Neutrophil (primary cell): ENCODE measurements around the gene RPS6KA2.
"Not testable (repeated sequence)": the region's sequence is repeated elsewhere in the genome, so short reads cannot be mapped to it uniquely, and the experiment has no call there.

Experiments
- H3K27ac ChIP-seq: fragments of 200-600 bp; sonication (generic); 2 replicates; pipeline ENCODE4 v1.5.1; 2016; ENCODE audit warnings: mild to moderate bottlenecking, moderate library complexity
- H3K27me3 ChIP-seq: fragments of 200-600 bp; sonication (generic); 2 replicates; pipeline ENCODE4 v1.6.0; 2016; ENCODE audit warnings: mild to moderate bottlenecking
- H3K36me3 ChIP-seq: fragments of 200-600 bp; sonication (generic); 2 replicates; pipeline ENCODE4 v1.5.1; 2017
- H3K4me1 ChIP-seq, 2 experiments: fragments of 200-600 bp in 1 of 2; sonication (generic) in 1 of 2; 1 replicate in 1 of 2; 2 replicates in 1 of 2; pipeline versions ENCODE4 v1.5.1 to v1.6.1; 2013 to 2016; ENCODE audit warnings: low read depth in 1 of 2, low read length in 1 of 2, mild to moderate bottlenecking in 1 of 2, moderate library complexity in 1 of 2; ENCODE audit not compliant: control insufficient read depth in 1 of 2, insufficient read depth in 1 of 2
- H3K4me3 ChIP-seq, 2 experiments: fragments of 200-600 bp in 1 of 2; sonication (generic) in 1 of 2; 1 replicate in 1 of 2; 2 replicates in 1 of 2; pipeline ENCODE4 v1.5.1; 2013 to 2016; ENCODE audit warnings: low read depth in 1 of 2, low read length in 1 of 2, mild to moderate bottlenecking in 1 of 2, moderate library complexity in 1 of 2
- H3K9me3 ChIP-seq: fragments of 200-600 bp; sonication (generic); 2 replicates; pipeline ENCODE4 v1.5.1; 2016
- TF ChIP-seq, protein P1 (sequence below): fragments of 200-600 bp; sonication (generic); IDR thresholded peaks from 2 replicates; pipeline ENCODE4 v1.5.1; 2016; ENCODE audit warnings: antibody characterized with exemption

The RPS6KA2 gene

GRCh38 chr6:166530211-166531095 is 96.6 kb downstream of the RPS6KA2 start:
- Histone ChIP-seq H3K27me3 (no peaks in the 10 kb centered on the region), H3K9me3 (no peaks in the 10 kb centered on the region), H3K36me3 (peaks cover 70% of the 10 kb centered on the region), H3K4me1 (no peaks in the 10 kb centered on the region), H3K4me3 (no peak overlapping the region), H3K27ac (no peak overlapping the region)
- TF ChIP-seq, protein P1, sequence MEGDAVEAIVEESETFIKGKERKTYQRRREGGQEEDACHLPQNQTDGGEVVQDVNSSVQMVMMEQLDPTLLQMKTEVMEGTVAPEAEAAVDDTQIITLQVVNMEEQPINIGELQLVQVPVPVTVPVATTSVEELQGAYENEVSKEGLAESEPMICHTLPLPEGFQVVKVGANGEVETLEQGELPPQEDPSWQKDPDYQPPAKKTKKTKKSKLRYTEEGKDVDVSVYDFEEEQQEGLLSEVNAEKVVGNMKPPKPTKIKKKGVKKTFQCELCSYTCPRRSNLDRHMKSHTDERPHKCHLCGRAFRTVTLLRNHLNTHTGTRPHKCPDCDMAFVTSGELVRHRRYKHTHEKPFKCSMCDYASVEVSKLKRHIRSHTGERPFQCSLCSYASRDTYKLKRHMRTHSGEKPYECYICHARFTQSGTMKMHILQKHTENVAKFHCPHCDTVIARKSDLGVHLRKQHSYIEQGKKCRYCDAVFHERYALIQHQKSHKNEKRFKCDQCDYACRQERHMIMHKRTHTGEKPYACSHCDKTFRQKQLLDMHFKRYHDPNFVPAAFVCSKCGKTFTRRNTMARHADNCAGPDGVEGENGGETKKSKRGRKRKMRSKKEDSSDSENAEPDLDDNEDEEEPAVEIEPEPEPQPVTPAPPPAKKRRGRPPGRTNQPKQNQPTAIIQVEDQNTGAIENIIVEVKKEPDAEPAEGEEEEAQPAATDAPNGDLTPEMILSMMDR, result no peak

GRCh38 chr6:166529586-166529985 is 97.5 kb downstream of the RPS6KA2 start:
- Histone ChIP-seq H3K36me3 (peaks cover 70% of the 10 kb centered on the region), H3K4me3 (no peak overlapping the region), H3K4me1 (no peaks in the 10 kb centered on the region), H3K9me3 (no peaks in the 10 kb centered on the region), H3K27ac (no peak overlapping the region), H3K27me3 (no peaks in the 10 kb centered on the region)
- TF ChIP-seq, protein P1, result no peak

GRCh38 chr6:166529058-166529457 is 98.0 kb downstream of the RPS6KA2 start:
- not testable (repeated sequence) for H3K27ac ChIP-seq, H3K9me3 ChIP-seq, H3K4me3 ChIP-seq, H3K4me1 ChIP-seq, H3K27me3 ChIP-seq
- peaks cover 74% of the 10 kb centered on the region for H3K36me3 ChIP-seq

DNA sequence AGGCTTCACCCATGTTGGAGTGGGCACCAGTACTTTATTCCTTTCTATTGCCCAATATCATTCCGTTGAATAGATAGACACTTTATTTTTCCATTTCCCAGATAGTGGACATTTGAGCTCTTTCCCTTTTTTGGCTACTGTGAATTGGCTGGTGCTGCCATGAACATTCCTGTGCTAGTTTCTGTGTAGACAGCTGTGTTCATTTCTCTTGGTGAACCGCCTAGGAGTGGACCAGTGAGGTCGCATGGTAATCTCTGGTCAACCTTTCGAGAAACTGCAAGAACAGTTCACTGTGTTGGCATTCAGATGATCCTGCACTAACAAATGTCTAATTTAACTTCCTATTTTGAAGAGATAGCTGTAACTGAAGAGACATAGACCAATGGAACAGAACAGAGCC is 99.2 kb downstream of the RPS6KA2 start:
- TF ChIP-seq, protein P1, result no peak
- Histone ChIP-seq H3K27ac (no peak overlapping the region), H3K9me3 (no peaks in the 10 kb centered on the region), H3K36me3 (peaks cover 70% of the 10 kb centered on the region), H3K27me3 (no peaks in the 10 kb centered on the region), H3K4me3 (no peak overlapping the region), H3K4me1 (no peaks in the 10 kb centered on the region)

DNA sequence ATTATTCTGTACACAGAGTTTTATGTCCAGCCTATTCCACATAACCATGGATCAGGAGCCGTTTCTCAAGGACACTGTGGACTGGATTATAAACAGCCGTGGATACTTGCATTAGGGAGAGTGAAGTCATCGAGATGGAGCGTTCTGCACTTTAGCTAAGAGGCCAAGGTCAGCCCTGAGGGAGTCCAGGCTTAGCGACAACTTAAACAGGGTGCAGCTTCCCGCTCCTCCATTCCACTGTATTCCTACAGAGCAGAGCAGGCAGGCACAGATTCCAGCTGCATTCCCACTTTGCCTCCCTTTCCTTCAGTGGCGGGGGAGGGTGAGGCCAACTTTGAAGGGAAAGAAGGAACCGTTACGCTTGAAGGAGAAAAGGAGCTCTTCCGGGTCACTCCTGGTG is 100.1 kb downstream of the RPS6KA2 start:
- peaks cover 67% of the 10 kb centered on the region for H3K36me3 ChIP-seq
- no peaks in the 10 kb centered on the region for H3K4me1 ChIP-seq
- no peak overlapping the region for H3K27ac ChIP-seq
- no peaks in the 10 kb centered on the region for H3K27me3 ChIP-seq
- H3K9me3 ChIP-seq, result no peaks in the 10 kb centered on the region
- TF ChIP-seq, protein P1, result no peak
- H3K4me3 ChIP-seq, result no peak overlapping the region

GRCh38 chr6:166525567-166525966 is 101.5 kb downstream of the RPS6KA2 start:
- no peaks in the 10 kb centered on the region for H3K9me3 ChIP-seq
- no peaks in the 10 kb centered on the region for H3K27me3 ChIP-seq
- H3K4me3 ChIP-seq, result no peak overlapping the region
- no peaks in the 10 kb centered on the region for H3K4me1 ChIP-seq
- TF ChIP-seq, protein P1, result no peak
- no peak overlapping the region for H3K27ac ChIP-seq
- peaks cover 73% of the 10 kb centered on the region for H3K36me3 ChIP-seq
